HepG2 (cell line): ENCODE data around the gene FAM20C. TPM values are rescaled to one million over a fixed set of nuclear protein-coding genes. Genes with fewer than 3 reads are reported as not detected.

Source experiments
- ATAC-seq: fragments of 200-7000 bp; cut with Tn5 transposase; 3 replicates; pipeline ENCODE4 v1.9.1; 2020; ENCODE audit warnings: mild to moderate bottlenecking, moderate library complexity
- BruUV-seq: library from RNA; stranded (reverse); fragments of 400-500 nt; replicated peaks from 2 replicates; lab custom pipeline; 2021; lab: Mats Ljungman, UMichigan
- CTCF ChIA-PET: fragments of 300-600 bp; formaldehyde crosslinking; extraction: SDS; loops from one replicate; lab custom pipeline; 2021; ENCODE audit warnings: low total read pairs, inconsistent platforms, low intra/inter-chr PET ratio; lab: Yijun Ruan, JAX
- POLR2A ChIA-PET: fragments of 350-600 bp; sonication (Branson Sonifier 250); formaldehyde crosslinking; loops from one replicate; lab custom pipeline; 2020; ENCODE audit warnings: antibody characterized with exemption, inconsistent platforms; lab: Yijun Ruan, JAX
- DNase-seq: peaks from one replicate; pipeline ENCODE4 v3.0.0-alpha.2; 2015; ENCODE audit warnings: low spot score
- FAIRE-seq: peaks from 3 replicates; lab custom pipeline; 2011; peaks lifted over from hg19 to GRCh38; lab: Jason Lieb, UNC
- H2AFZ ChIP-seq: one replicate; pipeline ENCODE4 v1.6.1; 2011; ENCODE audit warnings: low read length, inconsistent platforms
- H3K27ac ChIP-seq: fragments of 300-600 bp; 3 replicates; pipeline ENCODE4 v1.8.0; 2011; ENCODE audit warnings: mixed run types, mild to moderate bottlenecking, mixed read lengths, low read length, inconsistent platforms; ENCODE audit not compliant: insufficient read depth; ENCODE audit errors: extremely low read length
- H3K27me3 ChIP-seq, 2 experiments: fragments of 200-600 bp in 1 of 2; 2 replicates in 1 of 2; 3 replicates in 1 of 2; pipeline versions ENCODE4 v1.6.0 to v1.8.0; 2011; ENCODE audit warnings: low read length in 2 of 2, mild to moderate bottlenecking in 2 of 2, moderate library complexity in 2 of 2, inconsistent platforms in 1 of 2; ENCODE audit not compliant: insufficient read depth in 2 of 2, control insufficient read depth in 1 of 2
- H3K36me3 ChIP-seq, 2 experiments: fragments of 200-600 bp in 1 of 2; replicated peaks in 1 of 2; 2 replicates in 1 of 2; 3 replicates in 1 of 2; pipeline versions ENCODE4 v1.5.1 to v1.8.0; 2011; ENCODE audit warnings: low read length in 2 of 2, inconsistent platforms in 1 of 2; ENCODE audit not compliant: insufficient read depth in 2 of 2, control insufficient read depth in 1 of 2
- H3K4me1 ChIP-seq: 2 replicates; pipeline ENCODE4 v1.5.1; 2012; ENCODE audit warnings: low read length, inconsistent platforms; ENCODE audit not compliant: insufficient read depth
- H3K4me2 ChIP-seq: 2 replicates; pipeline ENCODE4 v1.6.0; 2011; ENCODE audit warnings: low read depth, low read length, inconsistent platforms
- H3K4me3 ChIP-seq, 3 experiments: fragments of 200-600 bp in 1 of 3; sonication (generic), shearing (Covaris generic) in 1 of 3; replicated peaks in 1 of 3; 2 replicates each; pipeline ENCODE4 v1.5.1; 2011 to 2016; ENCODE audit warnings: low read length in 3 of 3, inconsistent platforms in 2 of 3, low read depth in 2 of 3, mild to moderate bottlenecking in 2 of 3, control low read depth in 1 of 3, mixed read lengths in 1 of 3; ENCODE audit not compliant: insufficient read depth in 1 of 3
- H3K79me2 ChIP-seq: one replicate; pipeline ENCODE4 v1.6.1; 2011; ENCODE audit warnings: low read length, inconsistent platforms; ENCODE audit not compliant: insufficient read depth
- H3K9ac ChIP-seq: 2 replicates; pipeline ENCODE4 v1.6.0; 2011; ENCODE audit warnings: mild to moderate bottlenecking, low read depth, low read length, inconsistent platforms; ENCODE audit not compliant: insufficient read depth
- H3K9me3 ChIP-seq: 2 replicates; pipeline ENCODE4 v1.5.1; 2012; ENCODE audit warnings: mild to moderate bottlenecking, low read length
- H4K20me1 ChIP-seq: 2 replicates; pipeline ENCODE4 v1.6.0; 2011; ENCODE audit warnings: inconsistent platforms, mild to moderate bottlenecking, low read length, moderate library complexity; ENCODE audit not compliant: insufficient read depth
- ARID5B ChIP-seq: IDR thresholded peaks from 2 replicates; pipeline ENCODE4 v1.4.0; 2020; ENCODE audit warnings: mild to moderate bottlenecking, missing genetic modification reagents
- ATF4 ChIP-seq, 2 experiments: fragments of 450-650 bp in 1 of 2; sonication (generic) in 1 of 2; formaldehyde crosslinking; IDR thresholded peaks; 2 replicates each; pipeline versions ENCODE4 v1.5.0 to v1.8.0; 2020 to 2022; ENCODE audit warnings: mild to moderate bottlenecking in 1 of 2, missing genetic modification reagents in 1 of 2
- ERF ChIP-seq: IDR thresholded peaks from 2 replicates; pipeline ENCODE4 v1.6.1; 2018; ENCODE audit warnings: missing biosample characterization, missing genetic modification reagents
- ETV5 ChIP-seq: IDR thresholded peaks from 2 replicates; pipeline ENCODE4 v1.6.1; 2018; ENCODE audit warnings: missing biosample characterization, missing genetic modification reagents, inconsistent platforms, borderline replicate concordance
- IRF2 ChIP-seq: IDR thresholded peaks from 2 replicates; pipeline ENCODE4 v1.6.1; 2018; ENCODE audit warnings: missing genetic modification reagents, missing compliant biosample characterization
- MTF1 ChIP-seq: sonication (generic); formaldehyde crosslinking; IDR thresholded peaks from 2 replicates; pipeline ENCODE4 v1.5.0; 2020; ENCODE audit warnings: missing genetic modification reagents
- NFE2 ChIP-seq: sonication (generic); formaldehyde crosslinking; IDR thresholded peaks from 2 replicates; pipeline ENCODE4 v1.4.0; 2020; ENCODE audit warnings: missing genetic modification reagents
- NFE2L2 ChIP-seq: fragments of 150-350 bp; IDR thresholded peaks from 2 replicates; pipeline ENCODE4 v1.6.1; 2014; ENCODE audit warnings: low read length
- ZNF24 ChIP-seq: fragments of 450-650 bp; IDR thresholded peaks from 2 replicates; pipeline ENCODE4 v1.6.1; 2017; ENCODE audit warnings: antibody characterized with exemption, mild to moderate bottlenecking
- ZNF780A ChIP-seq: sonication (generic); formaldehyde crosslinking; IDR thresholded peaks from 2 replicates; pipeline ENCODE4 v1.8.0; 2022; ENCODE audit warnings: mild to moderate bottlenecking, missing genetic modification reagents, moderate library complexity
- WGBS: methylation state at CpG from one replicate; pipeline ENCODE4 v1.1.6; 2017; ENCODE audit warnings: low lambda C conversion rate; 5-methylcytosine and 5-hydroxymethylcytosine counted together
- in situ Hi-C: cut with HindIII; loops from 2 replicates; pipeline ENCODE4 v1.10.0; 2017; ENCODE audit warnings: low pct_unique_long_range_greater_than_20kb; ENCODE audit not compliant: extremely low pct_ligation_motif_present
- intact Hi-C: fragments of 100-400 bp; cut with micrococcal nuclease; formaldehyde crosslinking; loops from one replicate; pipeline ENCODE4 v1.10.0; 2022; ENCODE audit not compliant: unreplicated experiment
- polyA plus RNA-seq, 8 experiments: library from polyadenylated mRNA; depleted of rRNA in 3 of 8; stranded (reverse) in 7 of 8; unstranded in 1 of 8; fragments of >200 nt; fragmentation: Illumina TruSeq in 4 of 8; extraction: Trizol in 4 of 8; gene quantifications; 2 replicates each; pipeline versions ENCODE4 v1.2.1 to v1.2.3, GENCODE V29; 2011 to 2016; ENCODE audit warnings: low read depth in 4 of 8, missing spikeins in 1 of 8, mixed read lengths in 1 of 8; ENCODE audit not compliant: insufficient read depth in 1 of 8
- total RNA-seq, 5 experiments: library from RNA; depleted of rRNA; stranded (reverse); fragments of >200 nt; fragmentation: Illumina TruSeq; extraction: Trizol; gene quantifications; 2 replicates each; pipeline ENCODE4 v1.2.3, GENCODE V29; 2016; ENCODE audit warnings: low read depth in 1 of 5

The FAM20C gene
- total and polyA plus RNA-seq, 2 of the 13 experiments (the other 11 are each of a cell fraction or from before 2014, with no cell fraction given): 11.9 to 19.9 TPM

- H4K20me1 ChIP-seq: no peaks in the 10 kb centered on the region
- 59% methylated on average over 12 of the region's 13 CpGs for WGBS
- ChIA-PET CTCF (no interaction called here), POLR2A (no interaction called here)
- no peaks in the 10 kb centered on the region for H3K36me3 ChIP-seq
- no peaks in the 10 kb centered on the region for H3K9me3 ChIP-seq
- no peak for DNase-seq
- FAIRE-seq: no peak
- intact Hi-C loops (no loop called here), in situ Hi-C loops (no loop called here)
- H3K4me1 ChIP-seq: peaks cover 19% of the 10 kb centered on the region
- no peaks in the 10 kb centered on the region for H3K79me2 ChIP-seq
- H3K9ac ChIP-seq: no peak overlapping the region
- no peak for TF ChIP-seq NFE2 (CRISPR knock-in tag)
- no peak for TF ChIP-seq NFE2L2
- TF ChIP-seq MTF1 (CRISPR knock-in tag): no peak
- TF ChIP-seq ZNF780A (CRISPR knock-in tag): no peak
- no peak for TF ChIP-seq ARID5B
- TF ChIP-seq ERF (CRISPR knock-in tag): no peak
- no peak for TF ChIP-seq ZNF24
- TF ChIP-seq ETV5: no peak
- no peak for TF ChIP-seq IRF2 (CRISPR knock-in tag)
- TF ChIP-seq ATF4 (CRISPR knock-in tag; IDR thresholded peaks at IDR 0.05): no peak
- H3K4me3 ChIP-seq: no peak overlapping the region
- ATAC-seq: no peak
- H3K27me3 ChIP-seq: peaks cover 3 to 44% of the 10 kb centered on the region in 2 experiments; a peak in 3 of 5 replicates
- no peak overlapping the region for H3K4me2 ChIP-seq
- H2AFZ ChIP-seq: no peak overlapping the region
- H3K27ac ChIP-seq: no peak overlapping the region
- BruUV-seq: no TSS peak
Observed at GRCh38 chr7:153604-154003, 38.8 kb upstream of the FAM20C start.
